Ectodermal cell (in vitro differentiated cells): Measurements from ENCODE around the gene BLVRB.
"Not testable (repeated sequence)": the region's sequence is repeated elsewhere in the genome, so short reads cannot be mapped to it uniquely, and the experiment has no call there.

Source experiments
- H3K27ac ChIP-seq: 2 replicates; pipeline ENCODE4 v1.7.0; 2013; ENCODE audit warnings: mild to moderate bottlenecking, low read depth, low read length; ENCODE audit not compliant: insufficient read depth, poor library complexity, severe bottlenecking
- H3K27me3 ChIP-seq: 2 replicates; pipeline ENCODE4 v1.7.0; 2013; ENCODE audit warnings: mild to moderate bottlenecking, low read length; ENCODE audit not compliant: insufficient read depth, control insufficient read depth, poor library complexity, severe bottlenecking
- H3K36me3 ChIP-seq: one replicate; pipeline ENCODE4 v1.7.0; 2013; ENCODE audit warnings: low read length; ENCODE audit not compliant: control insufficient read depth, insufficient read depth
- H3K4me1 ChIP-seq: one replicate; pipeline ENCODE4 v1.7.0; 2013; ENCODE audit warnings: low read length; ENCODE audit not compliant: control insufficient read depth, insufficient read depth
- H3K4me3 ChIP-seq: 2 replicates; pipeline ENCODE4 v1.7.0; 2013; ENCODE audit warnings: low read depth, low read length, control low read depth; ENCODE audit not compliant: insufficient read depth
- H3K9me3 ChIP-seq: 2 replicates; pipeline ENCODE4 v1.7.0; 2013; ENCODE audit warnings: mild to moderate bottlenecking, low read length, moderate library complexity; ENCODE audit not compliant: control insufficient read depth
- WGBS, 2 experiments: methylation state at CpG; one replicate each; pipeline ENCODE4 v1.1.7; 2013; ENCODE audit warnings: missing lambda C conversion rate in 2 of 2; 5-methylcytosine and 5-hydroxymethylcytosine counted together

BLVRB gene

GRCh38 chr19:40492274-40492673 is 26.7 kb upstream of the BLVRB start:
- no peak overlapping the region for H3K27ac ChIP-seq
- H3K36me3 ChIP-seq: no peaks in the 10 kb centered on the region
- H3K4me1 ChIP-seq: no peaks in the 10 kb centered on the region
- no peak overlapping the region for H3K4me3 ChIP-seq
- WGBS, 2 experiments: 85 to 92% methylated on average over 3 of the region's 3 CpGs
- peaks cover 11% of the 10 kb centered on the region for H3K27me3 ChIP-seq
- H3K9me3 ChIP-seq: no peaks in the 10 kb centered on the region

DNA sequence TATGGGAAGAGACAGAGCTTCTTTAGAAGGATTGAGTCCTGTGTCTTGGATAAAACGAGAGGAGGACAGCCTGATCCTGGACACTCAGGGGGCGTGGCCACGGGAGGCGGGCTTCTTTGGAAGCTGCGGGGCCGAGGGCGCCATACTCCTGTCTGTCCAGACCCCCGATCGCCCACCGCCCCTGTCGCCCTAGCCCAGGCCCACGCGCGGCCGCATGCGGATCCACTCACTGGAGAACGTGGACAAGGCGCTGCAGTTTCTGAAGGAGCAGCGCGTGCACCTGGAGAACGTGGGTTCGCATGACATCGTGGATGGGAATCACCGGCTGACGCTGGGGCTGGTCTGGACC is 24.3 kb upstream of the BLVRB start:
- Histone ChIP-seq H3K9me3 (no peaks in the 10 kb centered on the region), H3K27me3 (peaks cover 11% of the 10 kb centered on the region), H3K36me3 (no peaks in the 10 kb centered on the region), H3K27ac (no peak overlapping the region), H3K4me1 (no peaks in the 10 kb centered on the region), H3K4me3 (no peak overlapping the region)
- 91% methylated on average over 25 of the region's 25 CpGs for WGBS, 2 experiments

- no peaks in the 10 kb centered on the region for H3K27me3 ChIP-seq
Observed at GRCh38 chr19:40486017-40486416, 20.5 kb upstream of the BLVRB start.

DNA sequence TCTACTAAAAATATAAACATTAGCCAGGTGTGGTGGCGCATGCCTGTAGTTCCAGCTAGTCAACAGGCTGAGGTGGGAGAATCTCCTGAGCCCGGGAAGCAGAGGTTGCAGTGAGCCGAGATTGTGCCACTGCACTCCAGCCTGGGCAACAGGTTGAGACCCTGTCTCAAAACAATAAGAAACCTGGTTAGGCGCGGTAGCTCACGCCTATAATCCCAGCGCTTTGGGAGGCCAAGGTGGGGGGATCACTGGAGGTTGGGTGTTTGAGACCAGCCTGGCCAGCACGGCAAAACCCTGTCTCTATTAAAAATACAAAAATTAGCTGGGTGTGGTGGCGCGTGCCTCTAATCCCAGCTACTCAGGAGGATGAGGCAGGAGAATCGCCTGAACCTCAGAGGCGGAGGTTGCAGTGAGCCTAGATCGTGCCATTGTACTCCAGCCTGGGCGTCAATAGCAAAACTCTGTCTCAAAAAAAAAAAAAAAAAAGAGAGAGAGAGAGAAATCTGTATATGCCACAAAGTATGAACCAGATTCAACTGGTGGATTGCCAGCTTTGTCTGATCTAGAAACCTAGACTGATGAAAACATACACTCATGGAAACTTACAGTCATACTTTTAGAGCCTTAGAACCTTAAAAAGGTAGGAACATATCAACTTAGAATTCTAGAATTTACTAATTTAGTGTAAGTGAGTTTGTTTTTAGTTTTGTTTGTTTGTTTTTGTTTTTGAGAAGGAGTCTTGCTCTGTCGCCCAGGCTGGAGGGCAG is 10.5 kb upstream of the BLVRB start:
- H3K27me3 ChIP-seq, H3K9me3 ChIP-seq, H3K36me3 ChIP-seq, H3K4me3 ChIP-seq, H3K27ac ChIP-seq, H3K4me1 ChIP-seq: not testable (repeated sequence)
- WGBS, 2 experiments: 93 to 95% methylated on average over 15 of the region's 15 CpGs

More at GRCh38 chr19:40486017-40486416, 20.5 kb upstream of the BLVRB start:
- no peak overlapping the region for H3K4me3 ChIP-seq
- H3K27ac ChIP-seq: no peak overlapping the region
- no peaks in the 10 kb centered on the region for H3K9me3 ChIP-seq
- 88 to 93% methylated on average over 3 of the region's 3 CpGs for WGBS, 2 experiments
- H3K36me3 ChIP-seq: no peaks in the 10 kb centered on the region
- no peaks in the 10 kb centered on the region for H3K4me1 ChIP-seq

GRCh38 chr19:40474737-40475136 is 9.2 kb upstream of the BLVRB start:
- no peaks in the 10 kb centered on the region for H3K27me3 ChIP-seq
- H3K27ac ChIP-seq: no peak overlapping the region
- H3K4me3 ChIP-seq: no peak overlapping the region
- H3K9me3 ChIP-seq: no peaks in the 10 kb centered on the region
- 91 to 94% methylated on average over 3 of the region's 4 CpGs for WGBS, 2 experiments
- H3K36me3 ChIP-seq: no peaks in the 10 kb centered on the region
- no peaks in the 10 kb centered on the region for H3K4me1 ChIP-seq

- Histone ChIP-seq H3K4me1 (peaks cover 1% of the 10 kb centered on the region), H3K9me3 (no peaks in the 10 kb centered on the region), H3K27ac (no peak overlapping the region), H3K4me3 (no peak overlapping the region), H3K27me3 (peaks cover 17% of the 10 kb centered on the region), H3K36me3 (no peaks in the 10 kb centered on the region)
- 94 to 97% methylated on average over 13 of the region's 13 CpGs for WGBS, 2 experiments
Observed at GRCh38 chr19:40472516-40472915, 7.0 kb upstream of the BLVRB start.

DNA sequence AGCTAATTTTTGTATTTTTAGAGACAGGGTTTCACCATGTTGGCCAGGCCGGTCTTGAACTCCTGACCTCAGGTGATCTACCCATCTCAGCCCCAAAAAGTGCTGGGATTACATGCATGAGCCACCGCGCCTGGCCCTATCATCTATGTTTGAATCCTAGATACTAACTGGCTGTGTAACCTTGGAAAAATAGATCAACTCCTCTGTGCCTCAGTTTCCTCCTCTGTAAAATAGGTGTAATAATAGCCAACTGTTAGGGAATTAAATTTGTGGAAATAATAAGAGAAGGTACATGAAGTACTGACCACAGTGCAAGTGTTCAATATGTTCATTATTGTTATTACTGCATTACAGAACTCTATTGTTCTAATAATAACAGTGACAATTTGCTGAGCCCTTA is 5.6 kb upstream of the BLVRB start:
- 78 to 94% methylated on average over 3 of the region's 3 CpGs for WGBS, 2 experiments
- Histone ChIP-seq H3K9me3 (no peaks in the 10 kb centered on the region), H3K4me1 (peaks cover 4% of the 10 kb centered on the region), H3K27ac (no peak overlapping the region), H3K27me3 (peaks cover 31% of the 10 kb centered on the region), H3K36me3 (no peaks in the 10 kb centered on the region), H3K4me3 (no peak overlapping the region)

- Histone ChIP-seq H3K36me3 (no peaks in the 10 kb centered on the region), H3K9me3 (no peaks in the 10 kb centered on the region), H3K27me3 (peaks cover 44% of the 10 kb centered on the region), H3K4me3 (no peak overlapping the region), H3K27ac (no peak overlapping the region), H3K4me1 (peaks cover 4% of the 10 kb centered on the region)
- 93 to 94% methylated on average over 6 of the region's 6 CpGs for WGBS, 2 experiments
Observed at GRCh38 chr19:40469011-40469410, 3.5 kb upstream of the BLVRB start.

DNA sequence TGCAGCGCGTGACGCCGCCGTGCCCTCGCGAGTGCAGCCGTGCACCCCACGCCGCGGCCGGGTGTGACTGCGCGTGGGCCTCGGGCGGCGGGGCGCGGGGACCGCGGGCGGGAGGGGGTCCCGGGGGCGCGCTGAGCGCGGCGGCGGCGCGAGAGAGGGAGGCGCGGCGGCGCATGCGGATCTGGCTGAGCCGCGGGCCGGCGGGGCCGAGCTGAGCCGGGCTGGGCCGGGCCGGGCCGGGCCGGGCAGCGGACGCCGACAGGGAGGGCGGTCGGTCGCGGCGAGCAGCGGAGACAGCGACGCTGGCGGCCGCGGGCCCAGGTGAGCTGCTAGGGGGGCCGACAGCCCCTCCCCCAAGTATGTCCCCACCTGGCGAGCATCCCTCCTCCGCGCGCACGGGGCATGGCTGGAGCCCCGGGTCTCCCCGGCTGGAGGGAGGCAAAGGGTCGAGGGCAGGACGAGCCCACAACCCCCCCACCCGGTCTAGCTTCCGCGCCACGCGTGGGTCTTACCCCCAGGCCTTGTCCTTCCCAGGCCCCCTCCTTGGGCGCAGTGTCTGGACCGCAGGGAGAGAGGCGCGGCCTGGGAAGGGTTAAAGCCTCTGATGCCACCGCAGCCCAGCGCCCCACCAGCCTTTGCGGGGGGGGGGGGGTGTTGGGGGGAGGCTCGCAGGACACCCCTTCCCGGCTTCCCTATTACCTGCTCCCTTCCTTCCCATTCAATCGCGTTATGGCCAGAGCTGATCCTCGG is 1.6 kb upstream of the BLVRB start, which contains the start of gene SPTBN4:
SPTBN4 (plus strand) TSS at position 17 of the 750 bp plus-strand sequence. CDS start 5,621 bp downstream, outside the sequence.
- H3K27me3 ChIP-seq: peaks cover 44% of the 10 kb centered on the region
- no peak within 1 kb of the TSS for H3K27ac ChIP-seq
- H3K9me3 ChIP-seq: no peaks in the 10 kb centered on the region
- H3K36me3 ChIP-seq: no peaks in the 10 kb centered on the region
- 7% methylated on average over 85 to 87 of the region's 87 CpGs for WGBS, 2 experiments
- peaks cover 4% of the 10 kb centered on the region for H3K4me1 ChIP-seq
- H3K4me3 ChIP-seq: peak within 1 kb of the TSS; percentile 32

GRCh38 chr19:40466219-40466984 is 857 bp upstream of the BLVRB start:
- Histone ChIP-seq H3K4me1 (peaks cover 4% of the 10 kb centered on the region), H3K4me3 (peak overlapping the region; percentile 13), H3K27ac (no peak overlapping the region), H3K9me3 (no peaks in the 10 kb centered on the region), H3K27me3 (peaks cover 44% of the 10 kb centered on the region), H3K36me3 (no peaks in the 10 kb centered on the region)
- WGBS, 2 experiments: 37 to 39% methylated on average over 48 of the region's 48 CpGs
